ENCODE results near the gene FHL5.
"Not testable (repeated sequence)": the region's sequence is repeated elsewhere in the genome, so short reads cannot be mapped to it uniquely, and the experiment has no call there.

Gene FHL5, protein sequence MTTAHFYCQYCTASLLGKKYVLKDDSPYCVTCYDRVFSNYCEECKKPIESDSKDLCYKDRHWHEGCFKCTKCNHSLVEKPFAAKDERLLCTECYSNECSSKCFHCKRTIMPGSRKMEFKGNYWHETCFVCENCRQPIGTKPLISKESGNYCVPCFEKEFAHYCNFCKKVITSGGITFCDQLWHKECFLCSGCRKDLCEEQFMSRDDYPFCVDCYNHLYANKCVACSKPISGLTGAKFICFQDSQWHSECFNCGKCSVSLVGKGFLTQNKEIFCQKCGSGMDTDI

DNA sequence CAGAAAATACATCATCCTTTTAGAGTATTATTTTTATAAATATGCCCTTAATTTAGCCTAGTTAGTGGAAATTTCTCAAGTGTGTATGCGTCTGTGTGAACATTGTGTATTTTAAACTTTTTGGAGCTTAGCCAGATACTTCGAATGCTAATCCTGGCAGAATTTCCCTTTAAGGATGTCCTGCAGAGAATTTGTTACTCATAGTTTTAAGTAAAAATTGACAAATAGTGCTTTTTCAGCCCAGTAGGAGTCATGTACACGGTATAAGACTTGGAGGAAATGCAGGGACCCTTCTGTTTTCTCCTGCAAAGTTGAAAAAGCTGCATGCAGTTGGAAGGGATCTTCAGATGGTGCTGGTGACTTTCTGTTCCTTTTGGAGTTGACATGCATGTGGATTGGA lies at the start of gene FHL5:
Gene FHL5 (plus strand): TSS at position 243 of the 400 bp plus-strand sequence. CDS start 40,486 bp downstream, outside the sequence.
- Histone ChIP-seq H3K27ac (no peak within 1 kb of the TSS), H3K4me3 (no peak within 1 kb of the TSS)

DNA sequence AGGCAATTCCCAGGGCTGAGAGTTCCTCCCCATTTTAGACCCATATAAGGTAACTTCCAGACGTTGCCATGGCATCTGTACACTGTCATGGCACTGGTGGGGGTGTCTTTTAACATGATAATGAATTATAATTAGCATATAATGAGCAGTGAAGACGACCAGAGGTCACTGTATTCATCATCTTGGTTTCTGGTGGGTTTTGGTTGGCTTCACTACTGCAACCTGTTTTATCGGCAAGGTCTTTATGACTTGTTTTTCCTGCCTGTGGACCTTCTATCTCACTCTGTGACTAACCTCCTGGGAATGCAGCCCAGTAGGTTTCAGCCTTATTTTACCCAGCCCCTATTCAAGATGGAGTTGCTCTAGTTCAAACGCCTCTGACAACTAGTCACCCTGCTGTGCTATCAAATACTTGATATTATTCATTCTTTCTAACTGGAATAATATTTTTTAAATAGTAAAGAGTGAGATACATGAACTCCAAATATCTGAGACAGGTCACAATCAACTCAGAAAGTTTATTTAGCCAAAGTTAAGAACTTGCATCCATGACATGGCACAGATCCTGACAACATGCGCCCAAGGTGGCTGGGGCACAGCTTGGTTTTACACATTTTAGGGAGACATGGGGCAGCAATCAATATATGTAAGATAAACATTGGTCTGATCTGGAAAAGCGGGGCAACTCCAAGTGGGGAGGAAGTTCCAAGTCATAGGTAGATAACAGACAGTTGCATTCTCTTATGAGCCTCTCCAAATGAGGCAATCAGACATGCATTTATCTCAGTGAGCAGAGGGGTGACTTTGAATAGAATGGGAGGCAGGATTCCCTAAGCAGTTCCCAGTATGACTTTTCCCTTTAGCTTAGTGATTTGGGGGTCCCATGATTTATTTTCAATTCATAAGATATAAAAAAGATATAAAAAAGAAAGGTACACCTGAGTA lies 42.5 kb upstream of the FHL5 start:
- Histone ChIP-seq H3K4me3 (peak overlapping the region; percentile 56 to 96 (median 76)), H3K27ac (peak overlapping the region in 15 of 21 experiments; percentile 92 to 100 (median 99))

DNA sequence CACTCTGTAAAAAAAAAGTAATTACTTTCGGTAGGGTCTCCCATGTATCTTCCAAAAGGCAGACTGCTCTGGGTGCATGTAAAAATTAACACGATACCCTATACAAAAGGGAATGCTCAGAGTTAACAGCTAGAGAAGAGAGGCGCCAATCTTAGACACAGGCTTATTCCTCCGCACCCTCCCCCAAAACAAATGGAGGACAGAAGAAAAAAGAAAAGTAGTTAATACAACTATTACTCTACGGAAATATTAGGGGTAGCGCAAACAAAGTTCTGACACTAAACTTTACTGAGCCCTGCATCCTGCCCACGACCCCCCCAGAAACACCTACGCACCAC lies 41.7 kb upstream of the FHL5 start:
- peak overlapping the region in 20 of 21 experiments; percentile 91 to 100 (median 98) for H3K27ac ChIP-seq
- H3K4me3 ChIP-seq, result peak overlapping the region; percentile 56 to 96 (median 76)

DNA sequence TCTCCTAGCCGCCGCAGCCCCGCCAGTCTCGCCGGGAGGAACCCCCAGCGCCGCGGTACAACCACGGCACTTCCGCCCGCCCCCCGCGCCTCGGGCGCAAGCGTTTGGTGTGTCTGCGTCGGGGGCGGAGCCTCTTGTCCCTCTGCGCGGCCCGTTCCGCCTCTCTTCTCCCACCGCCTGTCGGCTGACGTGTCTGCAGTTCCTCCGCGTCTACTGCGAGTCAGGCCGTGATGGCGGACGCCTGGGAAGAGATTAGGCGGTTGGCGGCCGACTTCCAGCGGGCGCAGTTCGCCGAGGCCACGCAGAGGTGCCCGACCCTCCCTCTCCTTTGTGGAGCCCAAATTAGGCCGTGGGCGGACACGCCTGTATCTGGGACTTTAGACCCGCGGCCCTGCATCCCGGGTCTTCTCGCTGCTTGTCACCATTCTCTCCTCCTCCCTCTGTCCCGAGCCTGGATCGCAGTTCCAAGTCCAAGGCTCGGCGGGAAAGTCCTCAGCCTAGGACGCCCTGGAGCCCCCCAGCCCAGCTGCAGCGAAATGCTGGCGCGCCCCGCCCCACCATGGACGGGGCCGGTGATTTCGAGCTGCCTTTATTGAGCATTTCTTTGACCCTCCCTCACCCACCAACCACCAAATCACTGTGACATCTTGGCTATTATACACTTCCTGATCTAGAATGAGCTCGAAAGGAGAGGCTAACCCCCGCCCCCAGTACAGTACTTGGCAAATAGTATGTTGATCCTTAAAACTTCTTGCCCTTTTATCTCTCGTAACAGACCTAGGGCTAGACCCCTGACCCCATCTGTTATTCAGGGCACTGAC lies 41.1 kb upstream of the FHL5 start, which contains the start of gene UFL1:
Gene UFL1 (plus strand): TSS at position 163 of the 821 bp plus-strand sequence. CDS start 68 bp downstream, at position 231.
- peak within 1 kb of the TSS; percentile 56 to 96 (median 76) for H3K4me3 ChIP-seq
- H3K27ac ChIP-seq, result peak within 1 kb of the TSS; percentile 70 to 100 (median 98)

DNA sequence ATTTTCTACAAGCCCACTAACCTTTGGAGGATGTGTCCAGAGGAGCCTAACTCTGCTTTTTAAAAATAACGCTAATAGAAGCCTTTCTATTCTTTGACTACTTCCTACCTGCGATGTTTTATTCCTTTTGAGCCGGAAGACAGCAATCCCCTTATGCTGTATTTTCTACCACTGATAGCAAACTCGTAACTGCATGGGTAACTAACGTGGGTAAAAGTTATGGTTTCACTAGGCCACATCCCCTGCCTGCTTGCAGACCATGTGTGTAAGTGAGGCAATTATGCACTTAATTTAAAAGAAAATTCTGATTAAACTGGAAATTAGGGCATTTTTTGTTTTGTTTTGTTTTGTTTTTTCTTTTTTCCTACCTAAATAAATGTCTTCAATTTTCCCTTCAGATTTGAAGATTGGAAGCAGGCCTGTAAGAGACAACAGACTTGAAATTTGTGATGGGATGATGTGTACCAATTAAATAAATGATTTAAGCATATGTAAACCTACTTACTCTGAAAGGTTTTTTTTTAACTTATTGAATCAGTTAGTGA lies 40.4 kb upstream of the FHL5 start:
- Histone ChIP-seq H3K4me3 (peak overlapping the region; percentile 56 to 96 (median 76)), H3K27ac (peak overlapping the region; percentile 70 to 100 (median 98))

DNA sequence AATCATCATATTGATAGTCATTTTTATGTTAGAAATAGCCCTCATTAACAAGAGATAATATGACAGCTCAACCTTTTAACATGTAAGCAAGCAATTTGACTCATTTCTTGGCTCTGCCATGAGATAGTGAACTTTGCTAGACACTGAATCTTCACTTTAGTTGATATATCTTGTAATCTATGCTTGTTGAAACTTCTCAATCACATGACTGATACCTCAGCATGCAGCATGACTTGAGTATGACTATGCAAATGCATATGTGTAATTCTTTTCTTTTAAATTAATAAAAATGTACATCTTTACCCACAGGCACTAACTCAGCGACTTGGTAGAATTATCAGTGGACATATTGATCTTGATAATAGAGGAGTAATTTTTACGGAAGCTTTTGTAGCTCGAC lies 34.7 kb upstream of the FHL5 start:
- H3K27ac ChIP-seq, result no peak overlapping the region
- no peak overlapping the region for H3K4me3 ChIP-seq

DNA sequence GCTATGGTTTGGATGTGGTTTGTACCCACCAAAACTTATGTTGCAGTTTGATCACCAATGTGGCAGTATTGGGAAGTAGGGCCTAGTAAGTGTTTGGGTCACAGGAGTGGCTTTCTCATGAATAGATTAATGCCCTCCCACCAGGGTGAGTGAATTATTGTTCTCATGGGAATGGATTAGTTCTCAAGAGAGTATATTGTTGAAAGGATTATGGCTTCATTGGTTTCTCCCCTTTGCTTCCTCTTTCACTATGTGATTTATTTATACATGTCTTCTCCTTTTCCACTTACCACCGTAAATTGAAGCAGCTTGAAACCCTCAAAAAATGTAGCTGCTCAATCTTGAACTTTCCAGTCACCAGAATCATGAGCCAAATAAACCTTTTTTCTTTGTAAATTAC lies 30.5 kb upstream of the FHL5 start:
- H3K27ac ChIP-seq, result no peak overlapping the region
- no peak overlapping the region for H3K4me3 ChIP-seq

DNA sequence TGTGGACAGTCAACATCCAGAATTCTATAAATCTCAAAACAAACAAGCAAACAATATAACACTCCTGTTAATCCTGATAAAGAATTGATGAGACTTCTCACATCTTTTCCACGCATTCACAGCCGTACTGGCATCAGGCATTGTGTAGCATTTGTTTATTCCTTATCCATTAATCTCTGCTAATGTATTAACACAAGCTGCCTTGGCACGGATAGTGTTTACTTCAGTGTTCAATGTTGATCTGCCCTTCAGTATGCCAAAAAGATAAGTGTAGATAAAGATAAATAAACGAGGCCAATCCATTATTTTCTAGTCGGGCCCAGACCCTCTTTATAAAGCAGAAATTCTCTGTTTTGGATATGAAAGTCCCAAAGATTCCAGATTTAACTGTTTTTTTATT lies 25.2 kb upstream of the FHL5 start:
- no peak overlapping the region for H3K27ac ChIP-seq

DNA sequence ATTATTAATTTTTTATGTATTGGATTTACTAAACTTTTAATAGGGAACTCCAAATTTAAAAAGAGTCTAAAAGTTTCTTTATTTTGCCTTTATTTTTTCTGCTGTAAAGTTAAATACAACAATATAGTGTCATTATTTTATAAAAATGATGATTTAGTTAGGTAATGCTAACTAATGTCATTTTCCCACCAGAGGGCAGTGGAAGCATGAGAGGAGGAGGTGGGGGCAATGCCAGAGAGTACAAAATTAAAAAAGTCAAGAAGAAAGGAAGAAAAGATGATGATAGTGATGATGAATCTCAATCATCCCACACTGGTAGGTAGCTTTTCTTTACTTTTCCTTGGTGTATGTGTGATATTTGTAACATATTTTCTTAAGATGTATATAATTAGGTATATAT lies 20.2 kb upstream of the FHL5 start:
- H3K4me3 ChIP-seq, result no peak overlapping the region
- H3K27ac ChIP-seq, result no peak overlapping the region

More for the DNA sequence above, 25.2 kb upstream of the FHL5 start:
- H3K4me3 ChIP-seq, result no peak overlapping the region

DNA sequence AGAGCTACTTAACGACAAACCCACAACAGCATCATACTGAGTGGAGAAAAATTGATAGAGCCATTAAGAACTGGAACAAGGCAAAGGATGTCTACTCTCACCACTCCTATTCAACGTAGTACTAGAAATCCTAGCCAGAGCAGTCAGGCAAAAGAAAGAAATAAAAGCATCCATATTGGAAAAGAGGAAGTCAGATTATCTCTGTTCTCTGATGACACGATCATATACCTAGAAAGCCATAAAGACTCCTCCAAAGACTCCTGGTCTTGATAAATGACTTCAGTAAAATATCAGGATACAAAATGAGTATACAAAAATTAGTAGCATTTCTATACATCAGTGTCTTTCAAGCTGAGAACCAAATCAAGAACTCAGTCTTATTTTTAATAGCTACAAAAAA lies 17.0 kb upstream of the FHL5 start:
- H3K27ac ChIP-seq, result no peak overlapping the region
- H3K4me3 ChIP-seq, result no peak overlapping the region

DNA sequence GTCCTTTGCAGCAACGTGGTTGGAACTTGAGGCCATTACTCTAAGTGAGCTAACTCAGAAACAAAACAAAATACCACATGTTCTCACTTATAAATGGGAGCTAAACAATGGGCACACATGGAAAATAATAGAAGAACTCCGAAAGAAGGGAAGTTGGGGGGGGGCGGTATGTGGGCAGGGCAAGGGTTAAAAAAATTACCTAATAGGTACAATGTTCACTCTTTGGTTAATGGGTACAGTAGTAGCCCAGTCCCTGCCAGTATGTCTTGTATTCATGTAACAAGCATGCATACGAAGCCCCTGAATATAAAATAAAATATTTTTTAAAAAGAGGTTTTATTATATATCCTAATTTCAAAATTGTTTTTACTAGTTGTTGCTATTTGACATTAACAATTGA lies 15.3 kb upstream of the FHL5 start:
- Histone ChIP-seq H3K4me3 (no peak overlapping the region), H3K27ac (no peak overlapping the region)

DNA sequence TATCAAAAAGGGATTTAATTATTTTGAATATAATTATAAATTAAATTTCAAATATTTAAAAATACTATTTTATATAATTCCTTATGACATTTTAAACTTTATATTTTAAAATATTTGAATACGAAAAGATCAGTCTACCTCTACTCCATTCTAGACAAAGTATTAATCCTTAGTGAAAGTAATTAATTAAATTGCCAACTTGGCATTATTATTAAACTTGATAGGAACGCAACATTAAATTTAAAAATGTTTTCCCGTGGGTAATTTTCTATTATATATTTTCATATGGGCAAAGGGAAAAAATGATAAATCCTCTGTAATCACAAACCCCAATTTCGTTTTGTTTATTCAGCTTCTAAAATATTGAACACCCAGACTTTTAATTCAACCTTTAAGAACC lies 8.4 kb upstream of the FHL5 start:
- H3K4me3 ChIP-seq, result no peak overlapping the region
- H3K27ac ChIP-seq, result no peak overlapping the region

DNA sequence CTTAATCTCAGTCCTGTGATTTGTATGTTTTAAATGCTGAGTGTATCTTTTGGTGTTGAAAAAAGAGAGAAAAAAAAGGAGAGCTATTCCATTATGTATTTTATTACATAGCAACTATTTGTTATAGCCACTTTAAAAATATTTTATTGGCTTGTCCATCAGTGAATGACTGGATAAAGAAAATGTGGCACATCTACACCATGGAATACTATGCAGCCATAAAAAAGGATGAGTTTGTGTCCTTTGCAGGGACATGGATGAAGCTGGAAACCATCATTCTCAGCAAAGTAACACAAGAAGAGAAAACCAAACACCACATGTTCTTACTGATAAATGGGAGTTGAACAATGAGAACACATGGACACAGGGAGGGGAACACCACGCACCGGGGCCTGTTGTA lies 3.2 kb upstream of the FHL5 start:
- H3K4me3 ChIP-seq, H3K27ac ChIP-seq: not testable (repeated sequence)

DNA sequence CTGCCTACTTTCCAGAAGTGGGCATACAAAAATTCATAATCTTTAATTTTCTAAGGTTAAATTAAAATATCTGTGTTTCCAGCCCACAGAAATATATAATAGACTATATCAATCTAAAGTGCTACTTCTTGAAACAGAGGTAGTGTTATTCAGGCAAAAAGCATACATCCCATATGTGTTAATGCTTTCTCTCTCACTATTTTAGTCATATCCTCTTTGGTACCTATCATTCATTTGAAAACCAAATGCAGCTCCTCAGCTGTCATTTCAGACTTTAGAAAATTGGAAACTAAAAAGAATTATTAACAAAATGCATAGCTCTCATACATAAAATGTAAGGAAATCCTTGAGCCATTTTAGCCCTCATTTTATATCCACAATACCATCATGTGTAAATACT lies 925 bp downstream of the FHL5 start:
- Histone ChIP-seq H3K4me3 (no peak overlapping the region), H3K27ac (no peak overlapping the region)

DNA sequence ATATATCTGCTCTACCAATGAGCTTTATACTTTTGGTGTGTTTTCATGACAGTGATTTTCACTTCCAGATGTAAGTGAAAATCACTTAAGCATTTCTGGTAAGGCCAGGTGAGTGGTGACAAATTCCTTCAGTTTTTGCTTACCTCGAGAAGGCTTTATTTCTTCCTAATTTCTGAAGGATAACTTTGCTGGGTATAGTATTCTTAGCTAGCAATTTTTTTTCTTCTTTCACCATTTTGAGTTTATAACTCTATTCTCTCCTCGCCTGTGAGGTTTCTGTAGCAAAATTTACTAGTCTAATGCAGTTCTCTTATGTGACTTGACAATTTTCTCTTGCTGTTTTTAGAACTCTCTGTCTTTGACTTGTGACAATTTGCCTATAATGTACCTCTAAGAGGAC lies 7.1 kb downstream of the FHL5 start:
- H3K27ac ChIP-seq, result no peak overlapping the region

DNA sequence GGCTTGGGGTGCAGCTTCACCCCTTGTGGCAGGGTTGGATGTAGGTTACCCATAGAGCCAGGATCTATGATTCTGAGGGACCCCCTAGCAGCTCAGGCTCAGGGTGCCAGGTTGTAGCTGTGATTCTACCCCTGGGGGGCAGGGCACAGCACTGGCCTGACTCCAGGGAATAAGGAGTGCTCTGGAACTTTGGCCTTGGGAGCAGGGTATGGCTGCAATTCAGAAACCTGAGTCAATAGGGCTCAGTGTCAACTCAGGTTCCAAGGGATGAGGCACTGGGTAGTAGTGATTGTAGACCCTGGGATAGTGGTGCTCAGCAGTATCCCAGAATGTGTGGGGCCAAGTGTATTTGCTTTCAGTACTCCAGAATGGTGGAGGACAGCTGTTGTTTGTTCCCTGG lies 8.6 kb downstream of the FHL5 start:
- H3K4me3 ChIP-seq, result no peak overlapping the region
- H3K27ac ChIP-seq, result no peak overlapping the region

More for the DNA sequence above, 7.1 kb downstream of the FHL5 start:
- no peak overlapping the region for H3K4me3 ChIP-seq

DNA sequence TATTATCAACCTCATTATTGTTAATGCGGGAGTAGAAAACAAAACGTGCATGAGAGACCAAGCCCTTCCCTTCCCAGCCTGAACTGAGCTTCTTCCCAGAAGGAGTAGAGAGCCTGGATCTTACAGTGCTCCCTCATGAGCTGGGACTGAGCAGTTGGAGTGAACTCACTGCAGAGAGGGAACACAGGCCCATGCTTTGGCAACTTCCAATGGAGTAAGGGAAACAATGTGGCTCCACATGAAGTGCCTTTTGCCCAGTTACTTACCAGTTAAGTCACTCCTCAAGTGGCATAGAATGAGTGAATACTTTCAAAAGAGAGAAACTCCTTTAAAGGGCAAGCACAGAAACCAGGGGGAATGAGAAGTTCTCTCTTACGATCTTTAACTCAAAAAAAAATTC lies 12.4 kb downstream of the FHL5 start:
- H3K27ac ChIP-seq, result no peak overlapping the region
- no peak overlapping the region for H3K4me3 ChIP-seq

DNA sequence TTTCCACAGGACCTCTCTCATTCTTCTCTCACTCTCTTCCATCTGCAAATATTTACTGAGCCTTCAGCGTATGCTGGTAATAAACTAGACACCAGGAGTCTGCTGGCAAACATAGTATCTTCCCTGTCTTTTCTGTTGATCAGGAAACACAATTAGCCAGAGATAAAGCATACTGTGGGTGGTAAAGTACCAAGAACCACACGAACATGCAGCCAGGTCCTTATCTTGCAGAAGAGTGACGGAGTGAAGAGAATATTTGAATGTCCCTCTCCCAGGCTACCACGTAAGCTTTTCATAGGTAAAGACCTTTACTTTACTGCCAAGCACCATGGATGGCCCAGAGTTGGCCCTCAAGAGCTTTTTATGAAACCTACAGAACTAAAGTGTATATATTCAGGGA lies 13.3 kb downstream of the FHL5 start:
- no peak overlapping the region for H3K4me3 ChIP-seq
- no peak overlapping the region for H3K27ac ChIP-seq

DNA sequence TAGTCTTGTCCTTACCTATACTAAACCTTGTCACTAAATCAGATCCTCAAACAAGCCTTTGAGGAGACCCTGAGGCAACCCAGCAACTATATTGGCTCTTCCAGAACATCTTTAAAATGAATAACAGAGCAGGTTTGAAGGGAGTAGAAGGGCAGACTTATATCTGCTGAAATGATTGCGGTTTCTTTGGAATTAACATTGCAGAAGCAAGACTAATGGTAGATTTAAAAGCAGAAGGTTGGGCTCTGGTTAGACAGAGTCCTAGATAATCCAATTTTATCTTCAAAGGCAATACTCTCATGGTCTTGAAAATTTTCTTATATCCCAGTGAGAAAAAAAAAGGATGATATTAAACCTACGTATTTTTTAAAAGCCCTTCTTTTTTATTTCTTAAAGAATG lies 19.1 kb downstream of the FHL5 start:
- Histone ChIP-seq H3K27ac (no peak overlapping the region), H3K4me3 (no peak overlapping the region)

DNA sequence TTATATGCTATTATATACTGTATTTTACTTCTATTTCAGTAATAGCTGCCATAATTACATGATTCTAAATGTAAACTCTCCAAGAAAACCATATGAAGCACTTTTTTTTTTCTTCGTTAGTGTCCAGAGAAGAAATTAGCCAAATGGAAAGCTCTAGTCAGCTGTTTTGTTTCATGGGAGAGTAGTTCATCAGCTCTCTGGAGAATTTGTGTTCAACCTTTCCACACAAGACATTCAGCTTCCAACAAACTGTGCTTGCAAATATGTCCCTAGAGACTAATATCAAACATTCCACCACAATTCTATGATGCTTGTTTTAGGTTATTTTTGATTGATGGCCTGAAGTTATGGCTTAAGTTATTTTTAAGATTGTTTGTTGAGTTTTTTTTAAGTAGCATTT lies 19.5 kb downstream of the FHL5 start:
- no peak overlapping the region for H3K27ac ChIP-seq

More for the DNA sequence above, 19.5 kb downstream of the FHL5 start:
- no peak overlapping the region for H3K4me3 ChIP-seq

Data from skin epidermis (tissue), 12 donors.